Mucosa of descending colon (tissue), 3 donors: ENCODE data around the gene PLG. TPM values are rescaled to one million over a fixed set of nuclear protein-coding genes. Genes with fewer than 3 reads are reported as not detected.
"Not testable (repeated sequence)": the region's sequence is repeated elsewhere in the genome, so short reads cannot be mapped to it uniquely, and the experiment has no call there.

Experiments
- ATAC-seq: fragments of 200-7000 bp; cut with Tn5 transposase; one replicate; pipeline ENCODE4 v1.9.1; 2020; ENCODE audit warnings: mild to moderate bottlenecking, moderate library complexity
- DNase-seq, 3 donors: peaks; one replicate each; pipeline ENCODE4 v3.0.0-alpha.2; 2020
- H3K36me3 ChIP-seq: fragments of 200-600 bp; one replicate; pipeline ENCODE4 v1.8.0; 2021; ENCODE audit warnings: low read depth, mild to moderate bottlenecking
- H3K4me1 ChIP-seq: fragments of 200-600 bp; one replicate; pipeline ENCODE4 v1.8.0; 2021; ENCODE audit warnings: low read depth, mild to moderate bottlenecking
- H3K4me3 ChIP-seq: fragments of 200-600 bp; one replicate; pipeline ENCODE4 v1.8.0; 2021; ENCODE audit warnings: mild to moderate bottlenecking
- H3K9me3 ChIP-seq: fragments of 200-600 bp; one replicate; pipeline ENCODE4 v1.8.0; 2021; ENCODE audit warnings: mild to moderate bottlenecking
- CTCF ChIP-seq: fragments of 200-600 bp; IDR thresholded peaks from one replicate; pipeline ENCODE4 v1.8.0; 2022; ENCODE audit warnings: antibody characterized with exemption, mild to moderate bottlenecking
- intact Hi-C, 2 donors: fragments of 100-400 bp; cut with DNase I in 1 of 2; cut with micrococcal nuclease in 1 of 2; formaldehyde crosslinking; loops; one replicate each; pipeline versions ENCODE4 v1.11.0 to v1.11.1; 2022; cut with DNase I, micrococcal nuclease
- total RNA-seq, 3 donors: library from RNA; stranded (reverse); fragmentation: NEBNext Ultra II Directional in 2 of 3; extraction: Animal tissue kit (Norgen Biotek cat#: 25700) in 2 of 3; gene quantifications; one replicate each; pipeline versions ENCODE4 v1.2.1 to v1.2.4, GENCODE V29; 2021 to 2023
- donor health status: DM: no; HTN: no; CAD: no; lungs with moderate emphysema.
- donor health status: DM: no; HTN: no; CAD: no.
- donor health status: DM: no; HTN: yes; CAD: no.

The PLG gene
- total RNA-seq, 3 donors from 2014 or later = 0.69 TPM; not detected in 2

- intact Hi-C loops = no loop called here
- no peak for DNase-seq
- no peak for ATAC-seq
- Histone ChIP-seq H3K4me3 (no peak overlapping the region), H3K9me3 (no peaks in the 10 kb centered on the region), H3K36me3 (no peaks in the 10 kb centered on the region), H3K4me1 (no peaks in the 10 kb centered on the region)
- TF ChIP-seq CTCF = no peak
Observed at GRCh38 chr6:160685762-160686450, 16.1 kb upstream of the PLG start.

- DNase-seq = no peak
- no peak for ATAC-seq
- H3K4me3 ChIP-seq = no peak overlapping the region
- no peaks in the 10 kb centered on the region for H3K9me3 ChIP-seq
- H3K36me3 ChIP-seq = no peaks in the 10 kb centered on the region
- intact Hi-C loops = no loop called here
- TF ChIP-seq CTCF = no peak
- H3K4me1 ChIP-seq = no peaks in the 10 kb centered on the region
Observed at GRCh38 chr6:160690458-160690857, 11.6 kb upstream of the PLG start.

- no peak for TF ChIP-seq CTCF
- no peaks in the 10 kb centered on the region for H3K36me3 ChIP-seq
- ATAC-seq (no peak), DNase-seq (no peak)
- H3K9me3 ChIP-seq = no peaks in the 10 kb centered on the region
- intact Hi-C loops = no loop called here
- H3K4me1 ChIP-seq = no peaks in the 10 kb centered on the region
- no peak overlapping the region for H3K4me3 ChIP-seq
Observed at GRCh38 chr6:160691617-160692016, 10.4 kb upstream of the PLG start.

- intact Hi-C loops = no loop called here
- Histone ChIP-seq H3K4me3 (no peak overlapping the region), H3K9me3 (no peaks in the 10 kb centered on the region), H3K36me3 (no peaks in the 10 kb centered on the region), H3K4me1 (no peaks in the 10 kb centered on the region)
- no peak for TF ChIP-seq CTCF
- no peak for ATAC-seq
- DNase-seq = no peak
Observed at GRCh38 chr6:160692369-160692959, 9.6 kb upstream of the PLG start.

- H3K36me3 ChIP-seq, ATAC-seq, H3K4me1 ChIP-seq, intact Hi-C loops, H3K9me3 ChIP-seq, DNase-seq, H3K4me3 ChIP-seq: not testable (repeated sequence)
Observed at GRCh38 chr6:160695025-160695424, 7.0 kb upstream of the PLG start.

GRCh38 chr6:160695622-160696021 lies 6.4 kb upstream of the PLG start:
- H3K4me3 ChIP-seq, H3K36me3 ChIP-seq, intact Hi-C loops, H3K9me3 ChIP-seq, ATAC-seq, DNase-seq, H3K4me1 ChIP-seq: not testable (repeated sequence)

- H3K4me1 ChIP-seq, intact Hi-C loops, DNase-seq, H3K9me3 ChIP-seq, ATAC-seq, H3K4me3 ChIP-seq, H3K36me3 ChIP-seq: not testable (repeated sequence)
Observed at GRCh38 chr6:160696884-160697283, 5.2 kb upstream of the PLG start.
